ENCODE measurements around the gene SV2C.

The SV2C gene

GRCh38 chr5:76166886-76167576 lies 83.8 kb downstream of the SV2C start:
- TF ChIP-seq GLIS3 (CRISPR knock-in tag; IDR thresholded peaks at IDR 0.05) (no peak), ARNTL (CRISPR knock-in tag; IDR thresholded peaks at IDR 0.05; ENCODE audit: borderline replicate concordance, low read depth) (no peak), ISL1 (CRISPR knock-in tag; IDR thresholded peaks at IDR 0.05) (no peak), CSDC2 (CRISPR knock-in tag; IDR thresholded peaks at IDR 0.05) (no peak), ZNF8 (CRISPR knock-in tag; IDR thresholded peaks at IDR 0.05) (no peak), ZNF70 (CRISPR knock-in tag; IDR thresholded peaks at IDR 0.05) (no peak), SNAI2 (CRISPR knock-in tag; IDR thresholded peaks at IDR 0.05) (no peak), ZFP3 (CRISPR knock-in tag; IDR thresholded peaks at IDR 0.05) (no peak)
- ATAC-seq = no peak

GRCh38 chr5:76169146-76169905 lies 86.1 kb downstream of the SV2C start:
- TF ChIP-seq ARNTL (CRISPR knock-in tag; IDR thresholded peaks at IDR 0.05; ENCODE audit: borderline replicate concordance, low read depth) = no peak
- no peak for TF ChIP-seq SNAI2 (CRISPR knock-in tag; IDR thresholded peaks at IDR 0.05)
- no peak for TF ChIP-seq CREB5 (CRISPR knock-in tag; IDR thresholded peaks at IDR 0.05; ENCODE audit: low read depth)
- no peak for TF ChIP-seq TSHZ2 (CRISPR knock-in tag; IDR thresholded peaks at IDR 0.05)
- no peak for TF ChIP-seq ISL1 (CRISPR knock-in tag; IDR thresholded peaks at IDR 0.05)
- no peak for TF ChIP-seq POU6F1 (CRISPR knock-in tag; IDR thresholded peaks at IDR 0.05; ENCODE audit: borderline replicate concordance, low read depth)
- TF ChIP-seq PATZ1 (CRISPR knock-in tag; IDR thresholded peaks at IDR 0.05; ENCODE audit: borderline replicate concordance) = no peak
- TF ChIP-seq ZFP30 (CRISPR knock-in tag; IDR thresholded peaks at IDR 0.05) = no peak
- TF ChIP-seq BACH2 (CRISPR knock-in tag; IDR thresholded peaks at IDR 0.05; ENCODE audit: borderline replicate concordance) = no peak
- no peak for TF ChIP-seq OSR1 (CRISPR knock-in tag; IDR thresholded peaks at IDR 0.05)
- TF ChIP-seq GLIS3 (CRISPR knock-in tag; IDR thresholded peaks at IDR 0.05) = no peak
- no peak for TF ChIP-seq RARB (CRISPR knock-in tag; IDR thresholded peaks at IDR 0.05)
- TF ChIP-seq ZNF8 (CRISPR knock-in tag; IDR thresholded peaks at IDR 0.05) = no peak
- no peak for TF ChIP-seq ESRRG (CRISPR knock-in tag; IDR thresholded peaks at IDR 0.05)
- TF ChIP-seq CSRNP3 (CRISPR knock-in tag; IDR thresholded peaks at IDR 0.05) = no peak
- no peak for TF ChIP-seq TCF4 (CRISPR knock-in tag; IDR thresholded peaks at IDR 0.05; ENCODE audit: borderline replicate concordance)
- ATAC-seq = no peak

GRCh38 chr5:76174101-76174500 lies 90.9 kb downstream of the SV2C start:
- ATAC-seq = no peak
- TF ChIP-seq OSR1 (CRISPR knock-in tag; IDR thresholded peaks at IDR 0.05) = no peak
- no peak for TF ChIP-seq TSHZ2 (CRISPR knock-in tag; IDR thresholded peaks at IDR 0.05)
- TF ChIP-seq ZC3H10 (CRISPR knock-in tag; IDR thresholded peaks at IDR 0.05) = no peak
- TF ChIP-seq ZNF565 (CRISPR knock-in tag; conservative IDR thresholded peaks at IDR 0.05; ENCODE audit: low read depth) = no peak
- no peak for TF ChIP-seq RARB (CRISPR knock-in tag; IDR thresholded peaks at IDR 0.05)
- TF ChIP-seq CSDC2 (CRISPR knock-in tag; IDR thresholded peaks at IDR 0.05) = no peak
- TF ChIP-seq ZNF70 (CRISPR knock-in tag; IDR thresholded peaks at IDR 0.05) = no peak
- TF ChIP-seq ZNF8 (CRISPR knock-in tag; IDR thresholded peaks at IDR 0.05) = no peak
- TF ChIP-seq PPARA (CRISPR knock-in tag; IDR thresholded peaks at IDR 0.05; ENCODE audit: borderline replicate concordance) = no peak
- TF ChIP-seq CSRNP3 (CRISPR knock-in tag; IDR thresholded peaks at IDR 0.05) = no peak
- no peak for TF ChIP-seq GLIS3 (CRISPR knock-in tag; IDR thresholded peaks at IDR 0.05)
- TF ChIP-seq ISL1 (CRISPR knock-in tag; IDR thresholded peaks at IDR 0.05) = no peak
- no peak for TF ChIP-seq ESRRG (CRISPR knock-in tag; IDR thresholded peaks at IDR 0.05)
- no peak for TF ChIP-seq ARNTL (CRISPR knock-in tag; IDR thresholded peaks at IDR 0.05; ENCODE audit: borderline replicate concordance, low read depth)

Measured in SK-N-SH treated with all-trans-retinoic acid at 6 μM for 48 hours (cell line).